Endothelial cell of hepatic sinusoid (primary cell): ENCODE results near the gene STT3B.

ENCODE experiments used
- in situ Hi-C: cut with HindIII; loops from 2 replicates; pipeline ENCODE4 v1.10.0; 2017; ENCODE audit warnings: low sequenced_read_pairs

STT3B gene

DNA sequence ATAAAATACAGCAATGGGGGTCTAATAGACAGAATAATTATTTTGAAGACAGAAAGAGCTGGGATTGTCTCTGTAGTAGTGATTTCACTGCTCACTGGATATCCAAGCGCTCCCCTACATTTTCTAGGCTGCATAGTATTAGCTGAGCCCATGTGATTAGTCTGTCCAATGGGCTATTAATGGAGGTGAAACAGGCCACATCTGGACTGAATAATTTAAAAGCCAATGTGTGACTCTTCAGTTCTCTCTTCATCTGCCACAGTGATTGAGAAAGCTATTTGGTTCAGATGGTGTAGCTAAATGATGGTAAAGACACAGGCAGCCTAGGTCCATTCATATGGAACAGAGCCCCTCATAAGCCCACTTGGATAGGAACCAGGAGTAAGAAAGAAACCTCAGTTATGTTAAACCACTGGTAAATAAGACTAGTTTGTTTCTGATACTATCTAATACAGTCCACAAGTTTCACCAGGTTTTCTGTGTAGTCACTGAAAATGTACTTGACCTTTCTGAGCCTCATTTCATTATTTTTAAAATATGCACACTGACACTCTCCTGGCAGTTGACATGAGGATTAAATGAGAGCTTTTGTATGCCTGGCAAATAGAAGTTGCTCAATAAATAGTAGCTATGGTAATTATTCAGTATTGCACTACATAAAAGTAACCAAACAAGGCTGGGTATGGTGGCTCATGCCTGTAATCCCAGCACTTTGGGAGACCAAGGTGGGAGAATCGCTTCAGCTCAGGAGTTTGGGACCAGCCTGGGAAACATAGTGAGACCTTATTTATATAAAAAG lies 17.0 kb upstream of the STT3B start:
- in situ Hi-C loops: no loop called here

DNA sequence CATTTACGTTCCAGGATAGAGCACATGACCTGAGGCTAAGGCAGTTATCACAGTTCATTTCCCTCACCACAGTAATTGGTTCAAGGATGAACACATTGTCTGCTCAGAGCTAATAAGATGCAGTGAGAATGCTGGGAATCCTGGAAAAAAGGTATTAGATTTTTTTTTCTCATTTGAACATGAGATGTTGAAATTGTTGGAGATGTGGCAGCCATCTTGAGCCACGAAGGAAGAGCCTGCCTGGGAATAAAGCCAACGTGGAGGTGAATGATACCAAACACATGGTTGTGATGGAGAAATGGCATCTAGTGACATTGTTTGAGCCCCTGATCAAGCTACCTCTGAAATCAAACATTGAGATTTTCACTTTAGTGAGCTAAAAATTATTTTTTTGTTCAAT lies 16.0 kb upstream of the STT3B start:
- in situ Hi-C loops: no loop called here

DNA sequence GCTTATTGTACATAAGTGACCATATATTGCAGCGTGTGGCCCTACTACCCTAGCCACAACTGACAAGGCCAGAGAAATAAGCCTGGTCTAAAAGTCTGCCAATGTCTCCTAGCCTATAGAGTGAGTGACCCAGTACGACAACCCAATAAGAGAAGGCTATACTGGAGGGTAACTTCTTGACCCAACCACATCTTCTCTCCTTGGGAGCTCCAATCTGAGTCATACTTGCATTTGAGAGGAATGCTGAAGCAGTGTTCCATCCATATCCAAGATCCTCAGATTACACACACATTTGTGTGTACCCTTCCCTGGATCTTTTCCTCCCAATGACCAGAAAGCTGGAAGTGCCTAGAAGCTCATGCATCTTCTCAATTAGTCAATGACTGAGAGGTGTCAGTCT lies 11.3 kb upstream of the STT3B start:
- in situ Hi-C loops: no loop called here

DNA sequence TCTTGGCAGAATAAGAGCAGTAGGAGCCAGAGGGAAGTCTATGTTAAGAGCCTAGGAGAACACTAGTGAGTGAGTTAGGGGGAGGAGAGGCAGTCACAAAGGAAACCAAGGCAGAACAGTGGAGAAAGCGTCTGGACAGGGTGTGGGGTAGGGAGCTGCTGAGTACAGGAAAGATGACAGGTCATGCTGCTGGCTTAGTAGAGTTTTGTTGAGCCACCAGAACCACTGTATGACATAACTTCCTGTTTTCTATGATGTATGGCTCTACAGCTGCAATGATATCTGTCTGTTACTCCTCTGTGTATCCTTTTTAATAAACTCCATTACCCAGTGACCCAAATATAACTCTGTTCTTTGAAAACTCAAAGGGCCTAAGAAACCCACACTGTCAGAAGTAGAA lies 10.6 kb upstream of the STT3B start:
- in situ Hi-C loops: no loop called here

DNA sequence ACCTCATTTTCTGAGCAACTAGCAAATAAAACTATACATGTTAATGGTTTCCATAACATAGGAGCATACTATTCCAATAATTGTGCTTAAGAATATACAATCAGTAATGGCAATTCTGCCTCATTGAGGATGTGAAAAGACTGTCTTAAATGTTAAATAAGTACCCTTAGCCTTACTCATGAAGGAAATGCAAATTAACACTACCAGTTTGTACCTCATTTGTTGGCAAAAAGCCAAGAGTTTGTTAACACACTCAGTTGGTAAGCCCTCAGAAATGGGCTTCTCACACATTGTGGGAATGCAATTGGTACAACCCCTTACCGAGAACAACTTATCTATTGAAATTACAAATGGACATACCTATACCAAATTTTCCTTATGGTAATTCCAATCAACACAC lies 9.2 kb upstream of the STT3B start:
- in situ Hi-C loops: no loop called here

DNA sequence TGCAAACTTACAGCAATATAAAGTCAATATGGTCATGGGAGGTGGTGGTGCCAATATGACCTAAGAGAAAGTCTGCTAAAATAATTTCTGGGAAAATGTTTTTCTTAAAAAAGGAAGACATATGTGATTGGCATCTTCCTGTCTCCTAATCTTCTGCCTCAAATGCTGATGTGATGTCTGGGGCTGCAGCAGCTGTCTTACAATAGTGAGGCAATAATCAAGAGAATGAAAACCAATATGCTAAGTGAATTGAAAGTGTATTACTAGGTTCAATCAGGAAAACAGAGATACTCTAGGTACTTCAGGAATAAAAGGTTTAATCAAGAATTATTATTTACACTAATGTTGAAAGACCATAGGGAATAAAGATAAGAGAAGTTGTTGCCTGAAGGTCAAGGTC lies 7.2 kb upstream of the STT3B start:
- in situ Hi-C loops: no loop called here

DNA sequence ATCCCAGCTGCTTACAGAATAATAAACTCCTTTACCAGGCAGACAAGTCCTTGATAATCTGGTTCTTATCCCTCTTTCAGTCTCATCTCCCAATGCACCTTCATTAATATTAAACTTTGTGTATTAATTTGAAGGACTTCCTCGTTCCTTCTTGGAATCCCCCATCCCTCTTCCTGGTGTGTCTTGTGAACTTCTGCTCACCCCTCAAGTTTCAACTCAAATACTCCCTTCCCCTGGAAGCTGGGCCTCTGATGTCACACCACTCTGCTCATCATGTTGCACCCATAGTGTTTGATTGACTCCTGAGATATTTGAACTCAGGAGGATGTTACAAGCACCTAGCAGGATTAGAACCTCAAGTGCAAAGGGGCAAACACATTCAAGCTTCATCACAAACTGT lies 3.3 kb upstream of the STT3B start:
- in situ Hi-C loops: no loop called here

DNA sequence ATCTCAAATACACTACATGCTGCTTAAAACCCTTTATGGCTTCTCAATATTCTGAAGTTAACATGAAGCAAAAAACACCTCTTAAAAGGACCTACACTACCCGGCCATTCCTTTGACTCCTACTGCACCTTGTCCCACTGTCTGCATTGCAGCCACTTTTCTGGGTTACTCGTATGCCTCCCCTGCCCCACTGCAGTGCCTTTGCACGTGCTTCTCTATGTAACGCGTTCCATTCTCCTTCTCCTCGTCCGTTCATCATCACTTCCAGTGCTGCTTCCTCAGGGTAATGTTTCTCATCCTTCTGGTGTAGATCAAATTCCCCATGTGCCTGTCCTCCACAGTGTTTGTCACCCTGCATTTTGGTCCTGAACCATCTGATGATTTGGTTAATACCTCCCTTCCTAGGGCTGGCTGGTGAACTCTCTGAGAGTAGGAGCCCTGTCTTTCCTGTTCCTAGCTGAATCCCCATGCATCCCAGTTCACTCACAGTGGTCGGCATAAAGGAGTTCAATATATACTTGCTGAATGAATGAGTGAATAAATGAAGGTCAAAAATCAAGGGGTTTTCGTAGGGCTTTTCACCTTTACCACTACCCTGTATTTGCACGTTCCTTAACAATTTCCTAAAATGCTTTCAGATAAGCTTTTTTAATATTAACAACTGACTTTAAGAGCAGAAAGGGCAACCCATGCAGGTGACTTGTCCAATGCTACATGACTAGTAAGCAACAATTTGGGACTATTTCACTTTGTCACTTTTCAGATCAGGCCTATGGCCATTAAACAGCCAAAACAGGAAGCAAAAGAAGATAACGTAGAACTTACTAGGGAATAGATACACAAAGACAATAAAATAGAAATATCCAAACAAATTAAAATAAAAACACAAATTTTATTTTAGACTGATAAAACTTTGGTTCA lies 2.4 kb upstream of the STT3B start:
- in situ Hi-C loops: no loop called here

DNA sequence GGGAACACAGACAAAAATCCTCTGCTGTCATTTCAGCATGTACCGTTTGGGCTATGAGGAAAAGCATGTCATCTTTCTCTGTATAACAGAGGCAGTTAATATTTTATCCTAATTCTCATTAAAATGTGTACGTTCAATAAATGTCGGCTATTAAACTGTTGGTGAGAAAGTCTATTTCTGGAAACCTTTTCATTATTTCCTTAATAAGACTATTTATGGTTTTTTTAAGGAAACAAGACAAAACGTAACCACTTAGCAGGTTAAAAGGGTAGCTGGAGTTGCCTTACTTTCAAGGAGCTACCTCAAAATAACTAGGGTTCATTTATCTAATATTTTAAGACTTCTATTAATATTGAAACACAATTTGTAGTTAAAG lies 1.8 kb upstream of the STT3B start:
- in situ Hi-C loops: no loop called here

DNA sequence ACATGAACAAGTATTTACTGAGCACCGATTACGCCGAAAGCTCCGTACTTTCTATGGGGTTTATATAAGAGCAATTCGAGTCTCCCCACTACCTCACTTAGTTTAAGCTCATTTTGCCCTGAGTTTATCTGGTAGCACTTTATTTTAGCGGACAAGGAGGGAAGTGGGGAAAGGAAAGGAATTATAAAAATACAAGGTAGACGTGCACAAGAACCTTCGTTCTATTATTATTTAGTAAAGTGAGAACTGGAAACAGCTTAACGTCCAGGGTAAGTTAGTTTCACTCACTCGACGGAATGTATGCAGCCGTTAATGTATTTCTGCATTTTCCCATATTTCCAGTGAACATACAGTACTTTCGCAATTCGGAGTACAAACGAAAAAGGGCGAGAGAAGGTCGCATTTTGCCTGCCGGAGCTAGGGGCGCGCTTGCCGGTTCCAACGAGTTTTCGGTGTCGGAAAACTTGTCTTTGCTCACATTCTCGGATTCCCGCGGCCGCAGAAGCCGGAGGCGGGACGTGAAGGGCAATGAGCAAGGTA lies 1.2 kb upstream of the STT3B start:
- in situ Hi-C loops: no loop called here

DNA sequence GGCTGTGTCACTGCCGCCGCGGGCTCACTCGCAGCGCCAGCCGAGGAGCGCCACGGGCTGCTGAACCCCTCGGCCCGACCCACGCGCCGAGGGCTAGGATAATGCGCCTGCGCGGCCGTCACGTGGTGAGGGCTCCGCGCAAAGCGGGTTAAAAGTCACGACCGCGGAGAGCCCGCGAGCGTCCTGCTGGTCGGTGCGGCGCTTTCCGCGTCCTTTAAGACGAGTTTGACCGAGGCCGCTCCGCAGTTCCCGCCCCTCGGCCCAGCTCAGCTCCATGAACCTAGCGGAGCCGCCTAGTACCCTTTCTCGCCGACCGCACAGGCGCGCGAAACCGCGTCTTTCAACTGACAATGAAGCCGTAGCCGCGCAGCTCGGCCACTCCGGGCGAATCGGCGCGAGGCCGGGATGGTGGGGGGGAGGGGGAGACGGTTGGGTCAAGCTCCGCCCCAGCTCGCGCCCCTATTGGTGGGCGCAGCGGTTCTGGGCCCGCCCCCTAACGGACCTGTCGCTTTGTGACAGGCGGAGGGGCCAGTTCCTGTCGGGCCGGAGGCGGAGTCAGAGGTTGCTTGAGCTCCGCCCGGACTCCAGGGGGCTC lies 636 bp upstream of the STT3B start:
- in situ Hi-C loops: no loop called here

DNA sequence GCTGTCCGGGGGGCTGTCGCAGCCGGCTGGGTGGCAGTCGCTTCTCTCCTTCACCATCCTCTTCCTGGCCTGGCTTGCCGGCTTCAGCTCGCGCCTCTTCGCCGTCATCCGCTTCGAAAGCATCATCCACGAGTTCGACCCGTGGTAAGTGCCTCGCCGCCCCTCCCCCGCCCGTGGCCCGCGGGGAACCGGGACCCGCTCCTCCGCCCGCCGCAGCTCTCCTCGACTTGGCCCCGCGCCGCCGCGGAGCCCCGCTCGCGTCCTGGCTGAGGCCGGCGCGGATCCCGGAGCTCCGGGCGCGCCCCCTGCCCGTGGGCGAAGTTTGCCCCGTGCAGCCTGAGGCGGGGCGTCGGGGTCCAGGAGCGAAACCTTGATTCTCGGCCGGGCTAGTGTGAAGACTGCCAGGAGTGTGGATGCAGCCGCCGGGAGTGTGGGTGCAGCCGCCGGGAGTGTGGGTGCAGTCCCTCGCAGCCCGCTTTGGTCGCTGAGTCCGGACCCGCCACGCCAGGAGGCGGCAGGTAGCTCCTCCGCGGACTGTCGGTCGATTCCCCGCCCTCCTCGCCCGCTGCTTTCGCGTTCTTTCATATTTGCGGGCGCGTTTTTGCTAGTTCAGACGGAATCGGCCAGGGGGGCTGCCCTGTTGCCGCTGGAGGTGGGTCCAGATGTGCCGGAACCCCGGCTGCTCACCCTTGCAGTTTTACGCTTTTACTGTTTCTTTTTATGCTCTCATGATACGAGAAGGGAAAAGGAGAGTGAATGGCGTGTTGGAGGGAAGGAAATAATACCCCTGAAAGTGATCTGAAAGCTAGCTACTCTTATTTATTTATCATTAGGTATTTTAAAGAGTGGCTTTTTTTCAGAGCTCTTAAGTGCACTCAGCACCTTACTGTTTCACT lies 692 bp downstream of the STT3B start:
- in situ Hi-C loops: no loop called here

DNA sequence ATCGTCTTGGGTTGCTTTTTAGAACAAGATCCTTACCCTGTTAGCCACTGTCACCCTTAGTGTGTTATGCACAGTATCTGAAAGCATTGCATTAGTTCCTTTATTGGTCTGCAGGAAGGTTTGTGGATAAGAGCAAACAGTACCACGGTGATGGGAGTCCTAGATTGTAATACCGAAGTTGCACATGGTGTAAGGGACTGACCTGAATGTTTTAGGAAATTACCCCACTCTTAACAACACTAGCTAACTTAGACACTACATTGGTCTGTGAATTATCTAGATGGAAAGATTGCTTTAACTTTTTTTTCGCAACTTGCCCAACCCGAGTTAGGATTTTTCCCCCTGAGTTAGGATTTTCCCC lies 1.3 kb downstream of the STT3B start:
- in situ Hi-C loops: no loop called here

DNA sequence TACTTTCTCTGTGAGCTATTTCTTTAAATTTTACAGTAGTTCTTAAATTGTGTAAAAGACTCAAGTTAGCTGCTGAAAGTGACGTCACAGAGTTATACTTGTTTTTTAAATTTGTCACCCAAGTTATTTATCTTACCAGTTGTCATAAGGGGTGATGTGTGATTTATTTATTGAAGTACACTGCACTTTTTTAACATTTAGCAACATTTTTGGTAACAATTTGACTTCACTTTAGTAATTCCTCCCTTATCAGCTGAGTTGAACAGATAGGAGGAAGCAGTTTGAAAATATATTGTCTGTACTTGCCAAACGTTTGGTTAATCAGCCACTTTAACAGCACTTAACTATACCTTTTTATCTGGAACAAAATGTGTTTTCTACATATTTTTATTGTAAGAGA lies 3.8 kb downstream of the STT3B start:
- in situ Hi-C loops: no loop called here

DNA sequence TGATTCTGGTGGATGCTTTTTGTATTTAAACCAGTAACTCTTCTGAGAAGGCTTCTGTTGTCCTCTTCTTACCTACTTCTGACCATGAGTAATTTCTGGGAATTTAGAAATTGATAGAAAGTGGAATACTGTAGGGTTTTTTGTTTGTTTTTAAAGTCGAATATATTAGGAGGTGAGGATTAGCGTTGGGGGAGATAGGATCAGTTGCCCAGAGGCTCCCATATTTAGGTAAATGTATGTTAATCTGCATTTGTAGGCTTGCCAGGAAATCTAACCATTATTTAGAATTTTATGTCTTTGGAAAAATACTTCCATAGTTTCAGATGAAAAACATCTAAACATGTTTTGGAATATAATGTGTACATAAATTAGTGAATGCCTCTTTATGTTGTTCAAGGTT lies 6.1 kb downstream of the STT3B start:
- in situ Hi-C loops: no loop called here

DNA sequence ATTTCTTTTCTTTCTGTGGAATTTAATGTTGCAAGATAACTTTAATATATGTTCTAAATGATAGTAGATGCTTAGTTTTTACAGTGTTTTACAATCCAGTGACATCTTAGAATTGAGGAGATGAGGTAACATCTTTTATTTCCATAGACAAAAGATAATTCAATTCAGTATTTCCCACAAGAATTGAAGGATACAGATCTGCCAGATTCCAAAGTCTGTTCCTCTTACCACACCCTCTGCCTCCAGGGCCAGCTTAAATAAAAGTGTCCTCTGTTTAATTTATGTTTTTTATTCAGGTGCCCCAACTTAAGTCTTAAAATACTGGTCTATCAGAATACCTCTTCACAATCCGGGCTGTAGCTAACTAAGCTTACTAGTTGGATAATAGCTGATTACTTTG lies 6.5 kb downstream of the STT3B start:
- in situ Hi-C loops: no loop called here

DNA sequence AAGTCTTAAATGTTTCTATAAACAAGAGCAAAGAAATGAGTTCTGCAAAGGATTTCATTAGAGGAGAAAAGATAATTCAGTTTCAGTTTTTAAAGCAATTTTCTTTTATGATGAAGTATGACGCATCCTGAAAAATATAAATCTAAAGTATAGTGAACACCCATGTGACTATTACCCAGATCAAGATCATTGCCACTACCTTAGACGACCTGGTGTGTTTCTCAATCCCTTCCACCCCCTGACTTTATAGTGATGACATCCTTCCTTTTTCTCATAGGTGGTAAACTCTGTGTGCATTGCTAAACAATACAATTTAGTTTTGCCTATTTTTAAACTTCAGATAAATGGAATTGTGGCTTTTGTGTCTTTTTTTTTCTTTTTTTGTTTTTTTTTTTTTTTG lies 8.4 kb downstream of the STT3B start:
- in situ Hi-C loops: no loop called here

DNA sequence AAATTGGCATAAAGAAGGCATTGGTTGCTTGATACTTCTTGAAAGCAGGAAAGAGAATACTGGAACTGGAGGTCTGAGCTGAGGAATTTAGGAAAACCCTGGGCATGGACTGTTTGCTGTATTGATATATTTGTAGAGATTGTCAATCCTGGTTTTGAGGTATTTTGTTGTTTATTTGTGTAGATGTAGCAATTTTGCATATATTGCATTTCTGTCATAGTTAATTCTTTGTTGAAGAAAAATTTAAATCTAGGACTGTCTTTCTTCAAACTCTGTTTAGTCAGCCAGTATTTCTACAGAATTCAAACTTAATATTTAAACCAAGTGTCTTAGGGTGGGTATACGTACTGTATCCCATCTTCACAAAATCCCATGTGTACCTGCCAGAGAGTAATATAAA lies 9.5 kb downstream of the STT3B start:
- in situ Hi-C loops: no loop called here

DNA sequence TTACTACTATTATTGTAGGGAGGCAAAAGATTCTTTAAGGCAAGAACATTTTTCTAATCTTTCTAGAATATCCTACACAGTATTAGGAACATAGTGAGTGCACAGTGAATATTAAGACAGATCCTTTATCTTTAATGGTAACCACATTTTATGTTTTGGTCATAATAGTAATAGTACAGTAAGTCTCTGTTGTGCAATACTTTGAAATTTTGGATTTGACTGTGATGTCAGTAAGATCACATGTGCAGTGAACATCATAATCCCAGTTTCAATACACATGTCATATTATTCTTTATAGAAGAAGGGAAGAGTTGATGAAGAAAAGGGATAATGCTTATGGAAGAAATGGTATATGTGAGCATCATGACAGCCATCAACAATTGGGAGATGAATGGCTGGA lies 10.7 kb downstream of the STT3B start:
- in situ Hi-C loops: no loop called here

DNA sequence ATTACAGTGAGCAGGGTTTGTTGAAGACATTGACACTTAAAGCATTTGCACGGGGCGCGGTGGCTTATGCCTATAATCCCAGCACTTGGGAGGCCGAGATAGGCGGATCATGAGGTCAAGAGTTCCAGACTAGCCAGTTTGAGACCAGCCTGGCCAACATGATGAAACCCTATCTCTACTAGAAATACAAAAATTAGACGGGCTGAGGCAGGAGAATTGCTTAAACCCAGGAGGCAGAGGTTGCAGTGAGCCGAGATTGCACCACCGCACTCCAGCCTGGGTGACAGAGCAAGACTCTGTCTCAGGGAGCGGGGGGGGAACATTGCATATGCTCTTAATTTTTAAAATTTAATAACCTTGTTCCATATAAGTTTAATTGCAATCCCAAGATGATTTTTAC lies 11.9 kb downstream of the STT3B start:
- in situ Hi-C loops: no loop called here

DNA sequence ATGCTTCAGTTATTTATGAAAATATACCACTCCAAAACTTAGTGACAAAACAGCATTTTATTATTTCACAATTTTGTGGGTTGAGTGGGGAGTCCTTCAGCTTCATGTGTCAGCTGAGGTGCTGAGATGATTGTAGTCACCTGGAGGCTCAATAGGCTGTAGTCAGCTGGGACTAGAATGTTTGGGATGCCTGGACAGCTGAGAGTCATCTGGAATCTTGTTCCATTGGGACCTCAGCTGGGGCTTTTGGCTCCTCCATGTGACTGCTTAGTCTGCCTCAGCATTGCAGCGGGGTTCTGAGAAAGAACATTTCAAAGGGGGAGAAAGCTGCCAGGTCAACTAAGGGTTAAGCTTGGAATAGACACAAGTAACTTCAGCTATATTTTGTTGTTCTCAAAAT lies 13.4 kb downstream of the STT3B start:
- in situ Hi-C loops: no loop called here
